Activated T-helper 1 cell treated with Interleukin-2 at 50 U/mL for 16 hours (primary cell): Measurements from ENCODE around the gene CLASP1.
"Not testable (repeated sequence)": the region's sequence is repeated elsewhere in the genome, so short reads cannot be mapped to it uniquely, and the experiment has no call there.

Experiments used
- DNase-seq: peaks from one replicate; pipeline ENCODE4 v3.0.0-alpha.2; 2020; ENCODE audit warnings: low read depth

CLASP1 gene

GRCh38 chr2:121617042-121617599 is 32.1 kb downstream of the CLASP1 start:
- no peak for DNase-seq

DNA sequence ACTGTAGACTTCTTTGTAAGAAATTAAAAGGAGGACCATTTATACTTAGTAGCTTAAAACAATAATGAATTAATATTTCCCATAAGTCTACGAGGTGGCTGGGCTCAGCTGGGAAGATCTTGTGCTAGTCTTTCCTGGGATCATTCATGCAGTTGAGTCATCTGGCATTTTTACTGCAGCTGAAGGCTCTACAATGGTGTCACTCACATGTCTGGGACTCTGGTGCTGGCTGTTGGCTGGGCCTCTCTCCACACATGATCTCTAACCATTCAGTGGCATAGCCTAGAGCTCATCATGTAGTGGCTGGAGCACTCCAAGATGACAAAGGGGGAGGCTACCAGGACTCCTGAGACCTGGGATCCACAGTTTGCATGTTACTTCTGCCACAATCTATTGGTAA is 35.5 kb downstream of the CLASP1 start:
- no peak for DNase-seq

- DNase-seq = no peak
Observed at GRCh38 chr2:121613152-121613551, 36.1 kb downstream of the CLASP1 start.

DNA sequence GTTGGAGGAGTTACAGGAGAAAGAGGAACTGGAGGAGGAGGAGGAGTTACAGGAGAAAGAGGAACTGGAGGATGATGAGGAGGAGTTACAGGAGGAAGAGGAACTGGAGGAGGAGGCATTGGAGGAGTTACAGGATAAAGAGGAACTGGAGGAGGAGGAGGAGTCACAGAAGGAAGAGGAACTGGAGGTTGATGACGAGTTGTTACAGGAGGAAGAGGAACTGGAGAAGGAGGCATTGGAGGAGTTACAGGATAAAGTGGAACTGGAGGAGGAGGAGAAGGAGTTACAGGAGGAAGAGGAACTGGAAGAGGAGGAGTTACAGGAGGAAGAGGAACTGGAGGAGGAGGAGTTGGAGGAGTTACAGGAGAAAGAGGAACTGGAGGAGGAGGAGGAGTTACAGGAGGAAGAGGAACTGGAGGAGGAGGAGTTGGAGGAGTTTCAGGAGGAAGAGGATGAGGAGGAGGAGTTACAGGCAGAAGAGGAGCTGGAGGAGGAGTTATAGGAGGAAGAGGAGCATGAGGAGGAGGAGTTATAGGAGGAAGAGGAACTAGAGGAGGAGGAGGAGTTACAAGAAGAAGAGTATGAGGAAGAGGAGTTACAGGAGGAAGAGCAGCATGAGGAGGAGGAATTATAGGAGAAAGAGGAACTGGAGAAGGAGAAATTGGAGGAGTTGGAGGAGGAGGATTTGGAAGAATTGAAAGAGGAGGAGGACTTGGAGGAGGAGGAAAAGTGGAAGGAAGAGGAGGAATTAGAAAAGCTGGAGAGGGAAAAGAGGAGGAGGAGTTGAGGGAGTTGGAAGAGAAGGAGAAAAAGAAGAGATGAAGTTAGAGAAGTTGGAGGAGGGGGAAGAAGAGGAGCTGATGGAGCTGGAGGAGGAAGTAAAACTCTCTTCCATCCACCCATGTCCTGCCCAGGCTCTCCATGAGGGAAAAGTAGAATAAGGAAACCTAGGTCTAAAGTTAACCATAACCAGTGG is 37.2 kb downstream of the CLASP1 start:
- DNase-seq = no peak

GRCh38 chr2:121611048-121611649 is 38.1 kb downstream of the CLASP1 start:
- not testable (repeated sequence) for DNase-seq

DNA sequence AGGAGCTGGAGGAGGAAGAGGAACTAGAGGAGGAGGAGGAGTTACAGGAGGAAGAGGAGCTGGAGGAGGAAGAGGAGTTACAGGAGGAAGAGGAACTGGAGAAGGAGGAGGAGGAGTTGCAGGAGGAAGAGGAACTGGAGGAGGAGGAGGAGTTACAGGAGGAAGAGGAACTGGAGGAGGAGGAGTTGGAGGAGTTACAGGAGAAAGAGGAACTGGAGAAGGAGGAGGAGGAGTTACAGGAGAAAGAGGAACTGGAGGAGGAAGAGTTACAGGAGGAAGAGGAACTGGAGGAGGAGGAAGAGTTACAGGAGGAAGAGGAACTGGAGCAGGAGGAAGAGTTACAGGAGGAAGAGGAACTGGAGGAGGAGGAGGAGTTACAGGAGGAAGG is 38.8 kb downstream of the CLASP1 start:
- not testable (repeated sequence) for DNase-seq

GRCh38 chr2:121608967-121609366 is 40.3 kb downstream of the CLASP1 start:
- DNase-seq = no peak

DNA sequence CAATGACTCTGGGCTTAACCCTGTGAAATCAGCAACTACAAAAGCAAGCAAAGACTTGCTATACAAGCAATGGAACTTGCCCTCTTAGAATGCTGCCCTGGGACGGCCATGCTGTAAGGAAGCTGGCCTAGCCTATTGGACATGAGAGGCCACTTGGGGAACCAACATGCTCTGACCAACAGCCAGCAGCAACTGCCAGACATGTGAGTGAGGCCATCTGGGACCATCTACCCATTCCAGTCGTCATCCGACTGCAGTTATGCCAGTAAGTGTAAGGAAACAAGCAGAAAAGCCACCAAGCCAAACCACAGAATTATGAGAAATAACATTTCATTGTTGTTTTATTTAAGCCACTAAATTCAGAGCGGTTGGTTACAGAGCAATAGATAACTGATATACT is 40.9 kb downstream of the CLASP1 start:
- DNase-seq = no peak

GRCh38 chr2:121605820-121606733 is 43.2 kb downstream of the CLASP1 start:
- DNase-seq = no peak

DNA sequence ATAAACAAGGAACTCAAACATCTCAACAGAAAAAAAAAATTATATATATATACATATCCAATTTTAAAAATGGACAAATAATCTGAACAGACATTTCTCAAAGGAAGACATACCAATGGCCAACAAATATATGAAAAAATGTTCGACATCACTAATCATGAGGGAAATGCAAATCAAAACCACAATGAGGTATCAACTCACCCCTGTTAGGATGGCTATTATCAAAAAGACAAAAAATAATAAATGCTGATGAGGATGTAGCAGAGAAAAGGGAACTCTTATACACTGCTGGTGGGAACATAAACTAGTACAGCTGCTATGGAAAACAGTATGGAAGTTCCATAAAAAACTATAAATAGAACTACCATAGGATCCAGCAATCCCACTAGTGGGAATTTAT is 46.1 kb downstream of the CLASP1 start:
- no peak for DNase-seq

DNA sequence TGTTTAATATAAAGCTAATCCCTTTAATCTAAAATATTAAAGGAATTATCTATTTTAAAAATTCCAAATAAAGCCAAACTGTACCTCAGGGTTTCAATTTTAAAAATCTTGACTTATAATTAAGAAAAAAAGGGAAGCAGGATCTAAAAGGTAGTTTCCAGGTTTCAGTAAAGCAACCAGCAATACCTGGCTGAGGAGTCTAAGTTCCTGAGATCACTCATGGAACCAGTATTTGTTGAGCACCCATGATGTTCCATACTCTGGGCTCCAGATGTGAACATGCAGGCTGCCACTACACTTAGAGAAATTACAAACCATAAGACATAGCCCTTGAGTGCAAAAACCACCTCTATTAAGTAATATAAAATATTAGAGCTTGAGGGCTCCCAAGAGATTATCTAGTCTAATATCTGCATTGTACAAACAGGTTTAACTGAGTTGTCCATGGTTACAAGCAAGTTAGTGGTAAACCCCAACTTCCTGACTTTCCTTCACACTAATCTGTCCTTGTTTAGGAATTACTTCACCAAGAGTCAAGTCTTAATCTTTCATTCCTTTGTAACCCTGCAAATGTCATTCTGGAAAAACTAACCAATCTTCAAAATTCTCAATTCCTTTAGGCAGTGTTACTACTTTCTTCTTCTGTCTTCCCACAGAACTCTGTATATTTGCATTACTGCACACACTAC is 49.2 kb downstream of the CLASP1 start:
- no peak for DNase-seq

- DNase-seq = no peak
Observed at GRCh38 chr2:121598087-121598486, 51.2 kb downstream of the CLASP1 start.

DNA sequence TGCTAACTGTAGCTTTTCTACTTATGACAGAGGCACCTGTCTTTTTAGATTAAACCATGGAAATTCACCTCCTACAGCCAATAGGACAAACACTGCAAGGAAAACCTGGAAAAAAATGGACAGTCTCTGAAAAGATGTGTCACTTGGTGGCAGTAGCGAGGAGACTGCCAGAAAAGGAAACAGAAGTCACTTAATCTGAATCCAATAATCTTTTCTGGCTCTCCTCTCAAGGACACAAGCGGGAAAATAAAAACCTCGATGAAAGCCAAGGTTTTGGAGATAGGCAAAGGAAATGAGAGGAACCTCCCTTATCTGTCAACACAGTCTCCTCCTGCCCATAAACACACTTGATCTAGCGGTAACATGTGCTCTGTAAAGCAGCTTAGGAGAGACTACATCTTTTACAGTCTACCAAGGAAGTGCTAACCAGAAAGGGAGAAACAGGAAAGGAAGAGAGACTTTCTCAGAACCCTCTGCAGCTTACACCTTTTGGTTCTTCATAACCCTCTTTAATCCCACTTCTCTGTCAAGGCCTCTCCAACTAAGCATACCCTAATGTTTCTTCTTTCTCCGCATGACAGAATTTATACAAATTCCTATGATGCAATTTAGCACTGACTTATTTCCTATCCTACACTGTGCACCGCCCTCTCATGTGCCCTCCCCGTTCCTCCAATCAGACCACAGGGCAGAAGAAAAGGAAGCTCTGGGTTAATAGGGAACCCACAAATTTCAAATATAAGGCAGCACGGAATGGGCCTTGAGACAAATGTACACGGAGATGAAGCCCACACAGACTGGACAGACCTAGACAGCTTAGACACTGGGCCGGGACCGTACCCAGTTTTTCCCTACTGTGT is 52.8 kb downstream of the CLASP1 start:
- no peak for DNase-seq

GRCh38 chr2:121595012-121595891 is 54.0 kb downstream of the CLASP1 start:
- no peak for DNase-seq

GRCh38 chr2:121591199-121591598 is 58.1 kb downstream of the CLASP1 start:
- no peak for DNase-seq

GRCh38 chr2:121588357-121588756 is 60.9 kb downstream of the CLASP1 start:
- no peak for DNase-seq

DNA sequence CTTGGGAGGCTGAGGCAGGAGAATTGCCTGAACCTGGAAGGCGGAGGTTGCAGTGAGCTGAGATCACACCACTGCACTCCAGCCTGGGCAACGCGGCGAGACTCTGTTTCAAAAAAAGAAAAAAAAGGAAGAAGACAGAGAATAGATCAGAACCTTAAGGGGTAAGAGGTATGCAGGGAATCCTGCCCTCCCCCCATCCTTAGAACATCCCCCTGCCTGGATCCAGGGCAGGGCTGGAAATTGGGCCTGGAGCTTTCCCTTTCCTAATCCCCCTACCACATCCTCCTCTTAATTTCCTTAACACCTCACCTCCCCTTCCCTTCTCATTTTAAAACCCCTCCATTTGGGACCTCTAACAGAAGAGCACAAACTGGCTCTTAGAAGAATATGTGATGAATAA is 62.1 kb downstream of the CLASP1 start:
- no peak for DNase-seq

DNA sequence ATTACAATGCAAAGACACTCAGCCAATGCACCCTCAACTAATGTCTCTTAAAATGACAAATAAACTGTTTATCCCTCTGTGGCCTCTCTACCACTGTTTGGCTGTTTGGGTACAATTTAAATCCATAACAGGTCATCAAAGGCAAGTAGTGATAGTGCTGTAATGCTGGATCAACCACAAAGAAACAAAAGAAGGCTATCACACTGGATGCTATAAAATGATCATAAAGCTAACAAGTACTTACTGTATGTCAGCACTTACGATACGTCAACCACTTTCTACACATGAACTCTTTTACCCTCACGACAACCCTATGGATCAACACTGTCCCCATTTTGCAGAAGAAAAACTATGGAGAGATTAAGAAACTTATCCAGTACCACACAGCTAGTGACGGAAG is 64.5 kb downstream of the CLASP1 start:
- no peak for DNase-seq

DNA sequence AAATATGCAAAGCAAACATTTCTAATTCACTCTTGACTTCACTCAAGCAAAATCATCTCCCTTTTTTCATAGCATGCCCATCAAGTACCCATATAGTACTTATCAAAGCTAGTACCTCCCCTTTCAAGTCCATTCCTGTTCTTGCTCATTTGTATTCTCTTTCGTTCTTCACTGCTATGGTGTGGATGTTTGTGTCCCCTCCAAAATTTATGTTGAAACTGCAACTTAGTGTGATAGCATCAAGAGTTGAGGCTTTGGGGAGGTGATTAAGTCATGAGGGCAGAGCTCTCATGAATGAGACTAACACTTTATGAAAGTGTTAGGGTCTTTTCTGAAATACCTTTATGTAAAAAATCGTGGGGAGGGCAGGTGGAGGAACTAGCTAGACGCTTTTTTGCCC is 65.7 kb downstream of the CLASP1 start:
- DNase-seq = no peak

GRCh38 chr2:121582272-121582671 is 67.0 kb downstream of the CLASP1 start:
- DNase-seq = no peak
